ENCODE measurements around the gene STK11.
A peak's percentile ranks its signal among the peaks of the same experiment; 100 is the strongest.
"Not testable (repeated sequence)": the region's sequence is repeated elsewhere in the genome, so short reads cannot be mapped to it uniquely, and the experiment has no call there.

STK11 gene

DNA sequence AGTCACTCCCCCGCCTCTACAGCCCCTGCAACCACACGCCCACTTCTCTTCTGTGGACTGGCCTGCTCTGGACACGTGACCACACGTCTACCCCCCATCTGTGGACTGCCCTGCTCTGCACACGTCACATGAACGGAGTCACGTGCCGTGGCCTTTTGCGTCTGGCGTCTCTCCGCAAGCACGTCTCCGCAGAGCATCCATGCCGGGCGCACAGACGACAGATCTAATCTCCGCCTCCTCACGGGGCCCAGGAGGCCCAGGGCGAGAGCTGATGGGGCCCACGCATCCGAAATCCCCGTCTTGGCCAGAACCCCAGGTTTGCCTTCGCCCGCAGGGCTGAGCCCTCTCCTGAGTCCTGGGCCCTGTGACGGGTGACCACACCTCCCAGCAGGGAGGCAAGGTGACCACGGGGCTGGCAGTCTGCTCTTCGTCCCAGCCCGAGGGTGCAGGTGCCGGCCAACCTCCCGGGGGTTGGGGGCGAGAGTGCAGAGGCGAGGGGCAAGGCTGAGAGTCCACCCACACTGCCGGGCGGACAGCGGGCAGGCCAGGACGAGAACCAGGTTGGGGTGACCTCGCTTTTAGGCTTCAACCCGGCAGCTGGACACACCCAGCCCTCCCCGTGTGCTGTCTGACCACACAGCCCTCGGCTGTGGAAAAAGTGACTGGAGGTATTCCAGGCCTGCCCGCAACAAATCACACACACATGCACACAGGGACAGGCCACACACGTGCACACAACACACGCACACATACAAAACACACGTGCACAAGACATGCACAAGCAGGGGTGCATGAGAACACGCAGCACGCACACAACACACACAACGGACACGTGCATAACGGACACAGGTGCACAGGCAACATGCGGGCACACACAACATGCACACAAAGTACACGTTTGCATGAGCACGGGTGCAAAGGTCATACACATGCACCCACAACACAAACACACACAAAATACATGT, 35.4 kb upstream of the STK11 start:
- no peak for DNase-seq (ENCODE audit: low spot score)

DNA sequence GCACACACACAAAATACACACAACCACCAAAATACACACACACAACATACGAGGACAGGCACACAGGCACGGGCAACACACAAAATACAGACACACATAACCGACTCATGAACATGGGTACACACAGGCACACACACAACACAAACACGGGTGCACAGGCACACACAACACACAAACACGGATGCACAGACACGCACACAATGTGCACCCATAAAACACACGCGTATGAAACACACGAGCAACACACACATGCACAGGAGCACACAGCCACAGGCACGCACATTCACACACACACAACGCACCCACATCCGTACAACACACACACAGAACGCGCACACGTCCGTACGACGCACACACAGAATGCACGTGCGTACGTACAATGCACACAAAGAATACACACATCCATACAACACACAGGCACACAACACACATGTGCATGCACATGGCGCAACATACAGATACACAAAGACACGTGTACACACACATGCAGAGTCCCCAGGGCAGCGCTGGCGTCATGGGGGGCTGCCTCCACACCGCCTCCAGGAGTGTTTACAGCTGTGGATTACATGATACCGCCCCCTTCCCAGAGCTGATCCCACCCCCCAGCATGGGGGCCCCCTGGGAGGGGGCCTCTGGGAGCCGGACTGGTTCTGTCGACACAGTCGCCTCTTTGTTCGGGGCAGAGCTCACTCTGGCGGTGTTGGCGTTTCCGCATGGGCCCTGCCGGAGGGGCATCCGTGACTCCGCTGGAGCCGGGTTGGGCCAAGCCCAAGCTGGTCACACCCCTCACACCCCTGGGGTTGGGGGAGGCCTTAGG, 34.4 kb upstream of the STK11 start:
- DNase-seq (ENCODE audit: low spot score) = no peak

DNA sequence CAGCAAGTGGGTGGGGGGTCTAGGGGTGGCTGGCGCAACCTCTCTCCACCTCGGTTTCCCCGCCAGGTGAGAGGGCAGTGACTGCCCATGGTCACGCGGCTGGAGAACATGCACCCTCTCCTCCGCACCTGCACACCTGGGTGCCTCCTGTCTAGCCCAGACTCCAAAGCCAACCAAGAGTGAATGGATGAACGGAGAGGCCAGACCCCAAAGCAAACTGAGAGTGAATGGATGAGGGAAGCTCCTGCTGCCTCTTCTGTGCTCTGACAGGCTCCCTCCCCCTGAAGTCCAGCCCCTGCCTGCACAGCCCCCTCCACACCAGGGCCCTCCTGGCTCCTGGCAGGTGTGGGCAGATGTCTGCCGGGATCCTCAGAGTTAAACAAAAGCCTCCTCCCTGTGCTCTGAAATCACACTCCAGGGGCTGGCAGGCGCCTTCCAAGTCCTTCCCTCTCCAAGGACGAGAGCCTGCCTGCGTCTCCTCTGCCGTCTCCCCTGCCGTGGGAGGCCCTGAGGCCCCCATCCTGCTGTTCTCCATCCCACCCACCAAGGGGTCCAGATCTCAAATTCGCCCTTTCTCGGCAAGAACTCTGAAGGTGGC, 33.7 kb upstream of the STK11 start:
- no peak for DNase-seq (ENCODE audit: low spot score)

DNA sequence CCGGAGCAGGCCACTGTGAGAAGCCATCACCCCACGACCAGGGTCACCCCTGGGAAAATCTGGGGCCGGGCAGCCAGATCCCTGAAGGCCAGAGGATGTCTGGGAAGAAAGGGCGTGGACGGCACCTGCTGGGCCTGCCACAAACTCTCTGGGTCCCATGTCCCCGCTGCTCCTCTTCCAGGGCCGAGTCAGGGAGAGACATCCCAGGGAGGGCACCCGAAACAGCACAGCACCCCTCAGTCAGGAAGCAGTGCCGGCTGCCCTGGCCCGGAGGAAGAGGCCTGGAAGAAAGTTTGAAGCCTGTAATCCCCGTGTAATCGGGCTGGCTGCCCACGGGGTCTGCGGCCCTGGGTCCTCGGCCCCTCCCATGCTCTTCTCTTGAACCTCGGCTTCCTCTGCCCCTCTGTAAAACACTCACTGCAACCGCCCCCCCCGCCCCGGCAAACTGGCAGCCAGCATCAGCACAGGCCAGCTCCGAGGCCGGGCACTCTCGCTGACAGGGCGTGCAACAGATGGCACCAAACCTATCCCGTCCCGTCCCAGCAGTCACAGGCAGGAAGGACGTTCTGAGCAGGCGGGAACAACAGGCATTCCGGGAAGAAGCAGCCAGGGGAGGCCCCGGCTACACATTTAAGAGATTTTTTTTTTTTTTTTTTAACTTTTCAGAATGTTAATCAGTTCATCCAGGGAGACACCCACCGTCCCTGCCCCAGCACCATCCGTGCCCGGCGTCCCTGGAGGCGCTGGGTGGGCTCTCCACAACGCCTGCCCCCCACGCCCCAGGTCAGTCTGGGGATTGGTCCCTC, 33.0 kb upstream of the STK11 start:
- DNase-seq (ENCODE audit: low spot score) = no peak

DNA sequence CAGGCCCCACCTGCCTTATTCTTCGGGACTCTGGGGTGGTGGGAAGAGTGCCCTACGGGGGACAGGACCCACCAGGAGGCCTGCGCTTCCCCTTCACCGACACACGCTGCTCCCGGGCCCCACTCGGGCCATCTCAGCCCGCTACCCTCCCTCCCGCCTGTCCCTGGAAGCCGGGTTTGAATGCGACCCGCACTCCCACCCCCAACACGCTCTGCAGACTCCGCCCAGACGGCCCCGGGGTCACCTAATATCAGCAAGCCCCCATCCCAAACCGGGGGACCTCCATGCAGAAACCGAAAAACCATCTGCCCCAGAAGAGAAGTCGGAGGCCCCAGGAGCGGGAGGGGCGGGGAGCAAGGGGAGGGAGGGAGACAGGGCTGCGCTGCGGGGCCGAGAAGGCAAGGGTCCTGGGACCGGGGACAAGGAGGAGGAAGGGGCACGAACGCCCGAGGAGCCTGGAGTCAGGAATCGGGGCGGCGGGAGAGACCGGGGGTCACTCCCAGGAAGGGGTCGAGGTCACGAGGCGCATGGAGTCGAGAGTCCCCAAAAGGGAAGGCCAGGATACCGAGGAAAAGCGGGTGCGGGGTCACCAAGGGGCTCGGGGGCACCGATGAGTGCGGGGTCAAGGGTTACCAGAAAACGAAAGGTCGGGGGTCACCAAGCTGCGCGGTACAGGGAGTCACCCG, 32.3 kb upstream of the STK11 start:
- no peak for DNase-seq (ENCODE audit: low spot score)

DNA sequence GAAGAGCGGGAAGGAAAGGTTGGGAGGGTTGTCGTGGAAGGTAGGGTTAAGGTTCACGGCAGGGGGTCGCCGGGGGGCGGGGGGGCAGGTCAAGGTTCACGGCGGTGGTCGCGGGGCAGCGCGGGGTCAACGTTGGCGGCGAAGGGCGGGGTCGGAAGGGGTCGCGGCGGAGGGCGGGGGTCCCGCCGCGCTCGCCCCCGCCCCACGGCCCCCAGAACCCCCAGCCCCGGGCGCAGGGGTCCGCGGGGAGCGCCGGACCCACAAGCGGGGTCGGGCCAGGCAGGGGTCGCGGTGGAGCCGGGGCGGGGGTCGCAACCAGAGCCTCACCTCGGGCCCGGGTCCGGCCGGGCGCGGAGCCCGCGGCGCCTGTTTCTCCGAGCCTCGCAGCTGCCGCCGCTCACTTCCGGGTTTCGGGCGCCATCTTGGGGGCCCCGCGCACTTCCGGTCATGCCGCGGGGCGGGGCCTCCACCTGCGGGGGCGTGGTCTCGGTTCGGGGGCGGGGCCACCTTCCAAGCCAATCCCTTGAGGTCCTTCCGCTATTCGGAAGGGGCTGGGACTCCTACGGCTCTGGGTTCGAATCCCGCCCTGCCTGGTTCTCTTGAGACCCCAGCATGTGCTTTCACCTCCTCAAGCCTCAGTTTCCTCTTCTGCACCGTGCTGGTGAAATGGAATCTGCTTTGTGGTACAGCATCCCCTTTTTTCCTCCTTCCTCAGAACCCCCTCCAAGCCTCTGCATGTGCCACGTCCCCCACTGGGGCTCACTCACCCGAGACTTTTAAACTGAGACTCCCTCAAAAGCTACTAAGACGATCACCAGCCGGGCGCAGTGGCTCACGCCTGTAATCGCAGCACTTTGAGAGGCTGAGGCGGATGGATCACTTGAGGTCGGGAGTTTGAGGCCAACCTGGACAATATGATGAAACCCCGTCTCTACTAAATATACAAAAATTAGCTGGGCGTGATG, 31.5 kb upstream of the STK11 start, which contains the start of gene SBNO2:
Gene SBNO2 (minus strand): TSS at position 424 of the 965 bp plus-strand sequence. CDS start 19,992 bp downstream, outside the sequence.
- DNase-seq (ENCODE audit: low spot score) = peak; percentile 78

DNA sequence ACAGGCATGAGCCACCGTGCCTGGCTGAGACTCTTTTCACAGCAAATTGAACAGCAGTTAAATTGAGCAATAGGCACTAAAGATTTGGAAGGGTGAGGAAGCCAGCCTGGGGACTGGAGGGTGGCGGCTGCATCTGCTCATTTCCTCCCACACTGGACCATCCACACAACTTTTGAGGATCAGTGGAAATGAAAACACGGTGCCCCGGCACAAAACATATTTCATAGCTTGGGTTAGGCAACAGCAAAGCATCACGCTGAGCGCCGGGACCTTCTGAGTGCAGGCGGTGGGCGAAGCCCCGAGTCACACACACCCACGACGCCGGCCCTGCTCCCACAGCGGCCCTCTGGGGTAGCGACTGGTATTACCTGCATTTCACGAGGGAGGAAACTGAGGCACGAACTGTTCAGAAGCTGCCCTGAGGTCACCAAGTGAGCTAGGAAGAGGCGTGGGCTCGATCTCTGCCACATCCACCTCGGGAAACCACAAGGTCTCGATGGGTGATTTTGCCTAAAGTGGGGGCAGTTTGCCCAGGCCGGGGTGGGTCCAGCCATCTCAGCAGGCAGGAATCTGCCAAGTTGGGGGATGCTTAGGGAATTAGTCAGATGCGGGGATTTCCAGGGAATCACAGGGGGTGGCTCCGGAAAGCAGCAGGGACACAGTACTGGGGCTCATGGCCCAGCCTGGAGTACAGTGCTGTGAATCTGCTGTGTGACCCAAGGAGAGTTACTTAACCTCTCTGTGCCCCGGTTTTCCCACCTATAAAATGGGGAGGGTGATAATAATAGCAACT, 28.1 kb upstream of the STK11 start:
- no peak for DNase-seq (ENCODE audit: low spot score)

DNA sequence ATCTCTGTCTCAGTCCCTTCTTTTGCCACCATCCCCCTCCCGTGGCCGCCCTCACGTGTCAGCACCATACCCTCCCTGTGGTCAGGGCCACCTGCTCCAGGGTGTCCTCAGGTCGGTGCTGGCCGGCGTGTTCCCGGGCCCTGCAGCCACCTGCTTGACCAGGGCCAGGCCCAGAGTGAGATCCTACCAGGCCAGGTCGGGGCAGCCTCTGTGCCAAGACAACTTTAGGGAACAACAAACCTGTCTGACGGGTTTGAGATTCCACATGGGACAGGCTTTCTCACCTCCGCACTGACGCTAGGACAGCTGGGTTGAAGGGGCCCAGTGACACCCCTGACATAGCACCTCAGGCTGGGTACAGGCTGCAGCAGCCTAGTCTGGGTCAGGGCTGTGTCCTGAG, 24.0 kb upstream of the STK11 start:
- no peak for DNase-seq (ENCODE audit: low spot score)

DNA sequence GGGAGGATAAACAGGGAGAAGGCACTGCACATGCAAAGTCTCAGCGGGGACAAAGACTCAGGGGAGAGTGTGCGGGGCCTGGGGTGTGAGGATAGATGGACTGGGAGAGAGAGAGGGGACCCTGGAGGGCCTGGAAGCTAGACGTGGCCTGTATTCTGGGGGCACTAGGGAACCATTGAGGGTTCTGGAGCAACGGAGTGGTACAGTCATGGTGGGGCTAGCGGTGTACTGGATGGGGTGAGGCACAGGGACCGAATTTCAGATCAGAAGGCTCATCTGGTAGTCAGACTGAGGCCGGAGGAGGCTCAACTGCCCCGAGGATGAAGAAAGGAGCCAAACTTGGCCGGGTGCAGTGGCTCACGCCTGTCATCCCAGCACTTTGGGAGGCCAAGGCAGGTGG, 23.5 kb upstream of the STK11 start:
- no peak for DNase-seq (ENCODE audit: low spot score)

DNA sequence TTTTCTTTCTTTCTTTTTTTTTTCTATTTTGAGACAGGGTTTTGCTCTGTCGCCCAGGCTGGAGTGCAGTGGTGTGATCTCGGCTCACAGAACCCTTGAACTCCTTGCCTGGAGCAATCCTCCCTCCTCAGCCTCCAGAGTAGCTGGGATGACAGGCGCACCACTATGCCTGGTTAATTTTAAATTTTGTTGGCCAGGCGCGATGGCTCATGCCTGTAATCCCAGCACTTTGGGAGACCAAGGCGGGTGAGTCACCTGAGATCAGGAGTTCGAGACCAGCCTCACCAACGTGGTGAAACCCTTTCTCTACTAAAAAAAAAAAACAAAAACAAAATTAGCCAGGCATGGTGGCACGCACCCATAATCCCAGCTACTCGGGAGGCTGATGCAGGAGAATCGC, 22.9 kb upstream of the STK11 start:
- no peak for DNase-seq (ENCODE audit: low spot score)

DNA sequence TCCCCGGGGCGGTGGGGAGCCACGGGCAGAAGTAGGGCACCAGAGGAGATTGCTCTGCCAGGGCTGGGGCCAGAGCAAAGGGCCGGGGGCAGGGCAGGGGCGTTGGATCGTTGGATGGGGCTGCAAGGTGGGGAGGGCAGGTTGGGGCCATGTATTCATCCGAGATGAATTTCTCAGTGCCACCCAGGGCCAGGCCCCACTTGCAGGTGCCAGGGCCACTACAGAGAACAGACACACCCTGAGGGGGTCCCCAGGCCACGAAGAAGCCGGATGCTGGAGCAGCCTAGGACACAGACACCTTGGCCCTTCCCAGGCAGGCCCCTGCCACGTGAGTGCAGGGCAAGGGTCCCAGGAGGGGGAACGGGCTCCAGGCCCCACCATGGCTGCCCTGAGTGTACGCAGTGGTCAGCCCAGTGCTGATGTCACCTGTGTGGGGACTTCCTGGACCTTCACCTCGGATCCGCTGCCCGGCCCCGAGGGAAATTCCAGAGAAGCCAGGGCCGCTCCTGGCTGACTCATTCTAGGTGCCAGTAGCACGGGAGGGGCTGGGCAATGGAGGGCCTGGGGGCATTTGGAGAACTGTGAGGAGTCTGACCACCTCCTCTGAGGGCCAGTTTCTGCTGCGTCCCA, 21.9 kb upstream of the STK11 start:
- no peak for DNase-seq (ENCODE audit: low spot score)

DNA sequence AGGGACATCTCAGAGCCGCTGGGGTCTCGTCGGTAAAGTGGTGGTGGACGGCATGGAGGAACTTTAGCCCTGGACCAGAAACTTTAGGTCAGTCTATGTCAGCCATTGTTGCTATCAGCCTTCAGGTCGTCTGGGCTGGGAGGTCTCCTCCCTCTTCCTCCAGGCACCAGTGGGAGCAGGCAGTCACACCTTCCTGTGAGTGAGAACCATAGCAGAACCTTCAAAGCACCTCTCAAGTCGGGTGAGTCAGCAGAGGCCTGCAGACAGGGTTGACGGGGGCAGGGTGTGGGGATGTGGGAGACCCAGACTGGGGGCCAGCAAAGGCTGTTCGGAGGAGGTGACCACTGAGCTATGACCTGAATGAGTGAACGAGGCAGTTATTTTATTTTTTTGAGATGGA, 16.2 kb upstream of the STK11 start:
- no peak for DNase-seq (ENCODE audit: low spot score)

DNA sequence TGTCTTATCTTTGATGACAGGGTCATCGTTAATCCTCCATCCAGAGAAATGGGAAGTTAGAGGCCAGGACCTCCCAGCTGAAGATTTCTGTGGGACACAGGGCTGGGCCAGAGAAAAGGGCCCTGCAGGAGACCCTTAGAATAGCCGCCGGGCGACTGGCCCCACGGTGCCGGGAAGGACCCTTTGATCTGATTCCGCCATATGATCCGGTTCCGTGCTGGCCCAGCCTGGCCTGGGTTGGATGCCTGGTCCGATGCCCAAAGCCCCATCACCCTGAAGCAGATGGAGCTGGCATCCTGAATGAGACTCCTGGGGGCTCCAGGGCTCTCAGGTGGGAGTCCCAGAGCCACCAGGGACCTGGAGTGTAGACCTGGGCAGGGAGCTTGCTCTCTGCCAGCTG, 6.0 kb upstream of the STK11 start:
- DNase-seq (ENCODE audit: low spot score) = no peak

DNA sequence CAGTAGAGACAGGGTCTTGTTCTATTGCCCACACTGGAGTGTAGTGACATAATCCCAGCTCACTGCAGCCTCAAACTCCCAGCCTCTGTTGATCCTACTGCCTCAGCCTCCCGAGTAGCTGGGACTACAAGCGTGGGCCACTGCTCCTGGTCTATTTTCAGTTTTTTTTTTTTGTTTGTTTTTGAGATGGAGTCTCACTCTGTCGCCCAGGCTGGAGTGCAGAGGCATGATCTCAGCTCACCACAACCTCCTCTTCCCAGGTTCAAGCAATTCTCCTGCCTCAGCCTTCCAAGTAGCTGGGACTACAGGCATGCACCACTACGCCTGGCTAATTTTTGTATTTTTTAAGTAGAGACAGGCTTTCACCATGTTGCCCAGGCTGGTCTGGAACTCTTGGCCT, 5.0 kb upstream of the STK11 start:
- DNase-seq (ENCODE audit: low spot score) = not testable (repeated sequence)

DNA sequence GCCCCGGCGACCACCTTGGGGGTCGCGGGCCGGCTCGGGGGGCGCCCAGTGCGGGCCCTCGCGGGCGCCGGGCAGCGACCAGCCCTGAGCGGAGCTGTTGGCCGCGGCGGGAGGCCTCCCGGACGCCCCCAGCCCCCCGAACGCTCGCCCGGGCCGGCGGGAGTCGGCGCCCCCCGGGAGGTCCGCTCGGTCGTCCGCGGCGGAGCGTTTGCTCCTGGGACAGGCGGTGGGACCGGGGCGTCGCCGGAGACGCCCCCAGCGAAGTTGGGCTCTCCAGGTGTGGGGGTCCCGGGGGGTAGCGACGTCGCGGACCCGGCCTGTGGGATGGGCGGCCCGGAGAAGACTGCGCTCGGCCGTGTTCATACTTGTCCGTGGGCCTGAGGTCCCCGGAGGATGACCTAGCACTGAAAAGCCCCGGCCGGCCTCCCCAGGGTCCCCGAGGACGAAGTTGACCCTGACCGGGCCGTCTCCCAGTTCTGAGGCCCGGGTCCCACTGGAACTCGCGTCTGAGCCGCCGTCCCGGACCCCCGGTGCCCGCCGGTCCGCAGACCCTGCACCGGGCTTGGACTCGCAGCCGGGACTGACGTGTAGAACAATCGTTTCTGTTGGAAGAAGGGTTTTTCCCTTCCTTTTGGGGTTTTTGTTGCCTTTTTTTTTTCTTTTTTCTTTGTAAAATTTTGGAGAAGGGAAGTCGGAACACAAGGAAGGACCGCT, 729 bp downstream of the STK11 start:
- DNase-seq (ENCODE audit: low spot score) = no peak

DNA sequence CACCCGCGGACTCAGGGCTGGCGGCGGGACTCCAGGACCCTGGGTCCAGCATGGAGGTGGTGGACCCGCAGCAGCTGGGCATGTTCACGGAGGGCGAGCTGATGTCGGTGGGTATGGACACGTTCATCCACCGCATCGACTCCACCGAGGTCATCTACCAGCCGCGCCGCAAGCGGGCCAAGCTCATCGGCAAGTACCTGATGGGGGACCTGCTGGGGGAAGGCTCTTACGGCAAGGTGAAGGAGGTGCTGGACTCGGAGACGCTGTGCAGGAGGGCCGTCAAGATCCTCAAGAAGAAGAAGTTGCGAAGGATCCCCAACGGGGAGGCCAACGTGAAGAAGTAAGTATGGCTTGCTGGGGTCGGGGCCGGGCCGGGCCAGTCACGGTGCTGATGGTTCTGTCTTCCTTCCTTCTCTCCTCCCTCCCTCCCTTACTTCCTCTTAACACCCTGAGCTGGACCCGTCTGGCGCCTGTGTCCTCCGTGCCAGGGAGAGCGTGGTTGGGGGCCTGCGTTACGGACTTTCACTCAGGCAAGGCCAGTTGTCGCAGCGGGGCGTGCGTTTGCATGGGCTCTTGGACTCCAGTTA, 1.4 kb downstream of the STK11 start:
- no peak for DNase-seq (ENCODE audit: low spot score)

DNA sequence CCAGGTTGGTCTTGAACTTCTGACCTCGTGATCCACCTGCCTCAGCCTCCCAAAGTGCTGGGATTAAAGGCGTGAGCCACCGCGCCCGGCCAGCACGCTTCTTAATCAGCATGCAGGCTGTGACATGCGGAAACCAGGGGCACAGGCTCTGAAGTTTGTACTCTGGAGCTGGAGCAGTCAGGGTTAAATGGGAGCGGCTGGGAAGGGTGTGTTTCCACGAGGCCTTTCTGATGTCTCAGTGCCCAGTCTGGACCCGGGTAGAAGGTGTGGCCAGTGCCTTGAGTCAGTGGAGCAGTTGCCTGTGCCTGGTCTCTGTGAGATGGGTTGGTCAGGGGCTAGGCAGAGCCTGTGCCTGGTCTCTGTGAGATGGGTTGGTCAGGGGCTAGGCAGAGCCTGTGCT, 3.3 kb downstream of the STK11 start:
- DNase-seq (ENCODE audit: low spot score) = not testable (repeated sequence)

DNA sequence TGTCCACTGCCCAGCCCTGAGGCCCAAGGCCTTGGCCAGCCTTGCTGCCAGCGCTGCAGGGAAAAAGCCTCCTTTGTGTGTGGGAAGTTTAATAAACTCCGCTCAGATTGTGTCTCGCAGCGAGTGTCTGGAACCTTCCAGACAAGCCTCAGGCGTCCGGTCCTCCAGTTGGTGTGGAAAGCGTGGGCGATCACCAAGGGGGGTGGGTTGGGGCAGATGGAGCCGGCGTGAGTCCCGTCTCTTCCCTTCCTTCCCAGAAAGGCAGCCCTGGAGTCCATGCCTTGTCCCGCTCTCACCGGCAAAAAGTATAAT, 4.6 kb downstream of the STK11 start:
- DNase-seq (ENCODE audit: low spot score) = peak; percentile 76
